ENCODE measurements around the gene TCP11. TPM values are rescaled to one million over a fixed set of nuclear protein-coding genes. Genes with fewer than 3 reads are reported as not detected.

Gene TCP11
- total and polyA plus RNA-seq, 2 donors (not counting 1 experiment from before 2014, with no cell fraction given) = not detected

DNA sequence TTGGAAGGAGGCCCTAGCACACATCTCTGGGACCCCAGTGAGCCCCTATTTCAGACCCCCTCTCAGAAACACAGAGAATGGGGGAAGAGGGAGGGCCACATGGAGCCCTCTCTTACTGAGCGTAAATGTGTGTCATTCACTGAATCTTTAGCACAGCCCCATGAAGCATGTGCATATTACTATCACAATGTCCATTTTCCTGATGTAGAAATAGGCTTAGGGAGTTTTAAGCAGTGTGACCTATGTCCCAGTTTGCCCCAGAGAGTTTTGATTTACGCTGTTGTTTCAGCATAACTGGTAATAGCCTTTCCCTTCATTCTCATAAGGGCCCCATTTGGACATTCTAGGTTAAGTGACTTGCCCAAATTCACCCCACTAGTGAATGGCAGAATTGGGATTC lies 25.0 kb upstream of the TCP11 start:
- no peaks in the 10 kb centered on the region for H3K4me1 ChIP-seq (ENCODE audit: control insufficient read depth in 2 of 2, insufficient read depth in 2 of 2, low read length in 2 of 2)
- no CpG with 5 or more reads among the region's 2 CpGs for WGBS (ENCODE audit: insufficient coverage)
- H3K79me2 ChIP-seq (ENCODE audit: control insufficient read depth, insufficient read depth, low read length) = no peaks in the 10 kb centered on the region
- Mint-ChIP-seq H3K4me3 (no peak overlapping the region), H3K9me3 (ENCODE audit: insufficient read depth) (no peaks in the 10 kb centered on the region), H3K27ac (no peak overlapping the region), H3K27me3 (peaks cover 30% of the 10 kb centered on the region), H3K4me1 (no peaks in the 10 kb centered on the region)
- ChIA-PET POLR2A (no interaction called here), CTCF (no interaction called here)
- ATAC-seq (ENCODE audit: low read depth) = no peak
- intact Hi-C loops (cut with micrococcal nuclease) = no loop called here
- H2AFZ ChIP-seq (ENCODE audit: insufficient read depth, low read depth, low read length, poor library complexity, severe bottlenecking) = no peak overlapping the region
- H4K20me1 ChIP-seq (ENCODE audit: control insufficient read depth, insufficient read depth, low read length, poor library complexity, severe bottlenecking) = no peaks in the 10 kb centered on the region
- H3K9ac ChIP-seq (ENCODE audit: low read length) = no peak overlapping the region
- H3K4me2 ChIP-seq (replicated peaks; ENCODE audit: low read depth, low read length, poor library complexity, severe bottlenecking) = no peak overlapping the region
- H3K27ac ChIP-seq (ENCODE audit: low read length in 2 of 2) = no peak overlapping the region
- H3K4me3 ChIP-seq (ENCODE audit: control extremely low read depth in 1 of 5, extremely low read depth in 1 of 5, insufficient read depth in 1 of 5, low read depth in 2 of 5, low read length in 4 of 5) = no peak overlapping the region
- no peaks in the 10 kb centered on the region for H3K9me3 ChIP-seq (ENCODE audit: control extremely low read depth in 1 of 3, control insufficient read depth in 2 of 3, insufficient read depth in 1 of 3, low read length in 2 of 3)
- H3K27me3 ChIP-seq (replicated peaks in 1 of 4; ENCODE audit: control extremely low read depth in 1 of 4, control insufficient read depth in 3 of 4, insufficient read depth in 4 of 4, low read length in 3 of 4) = peaks cover 0 to 10% (median 1%) of the 10 kb centered on the region in 4 experiments
- H3K36me3 ChIP-seq (replicated peaks in 1 of 2; ENCODE audit: control extremely low read depth in 1 of 2, control insufficient read depth in 1 of 2, extremely low read depth in 1 of 2, insufficient read depth in 2 of 2, low read length in 1 of 2) = no peaks in the 10 kb centered on the region
- DNase-seq = no peak
- TF ChIP-seq, protein P1, sequence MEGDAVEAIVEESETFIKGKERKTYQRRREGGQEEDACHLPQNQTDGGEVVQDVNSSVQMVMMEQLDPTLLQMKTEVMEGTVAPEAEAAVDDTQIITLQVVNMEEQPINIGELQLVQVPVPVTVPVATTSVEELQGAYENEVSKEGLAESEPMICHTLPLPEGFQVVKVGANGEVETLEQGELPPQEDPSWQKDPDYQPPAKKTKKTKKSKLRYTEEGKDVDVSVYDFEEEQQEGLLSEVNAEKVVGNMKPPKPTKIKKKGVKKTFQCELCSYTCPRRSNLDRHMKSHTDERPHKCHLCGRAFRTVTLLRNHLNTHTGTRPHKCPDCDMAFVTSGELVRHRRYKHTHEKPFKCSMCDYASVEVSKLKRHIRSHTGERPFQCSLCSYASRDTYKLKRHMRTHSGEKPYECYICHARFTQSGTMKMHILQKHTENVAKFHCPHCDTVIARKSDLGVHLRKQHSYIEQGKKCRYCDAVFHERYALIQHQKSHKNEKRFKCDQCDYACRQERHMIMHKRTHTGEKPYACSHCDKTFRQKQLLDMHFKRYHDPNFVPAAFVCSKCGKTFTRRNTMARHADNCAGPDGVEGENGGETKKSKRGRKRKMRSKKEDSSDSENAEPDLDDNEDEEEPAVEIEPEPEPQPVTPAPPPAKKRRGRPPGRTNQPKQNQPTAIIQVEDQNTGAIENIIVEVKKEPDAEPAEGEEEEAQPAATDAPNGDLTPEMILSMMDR (IDR thresholded peaks at IDR 0.05) = no peak
- TF ChIP-seq EZH2 (IDR thresholded peaks at IDR 0.05; ENCODE audit: borderline replicate concordance, insufficient read depth, low read depth, low read length, poor library complexity, severe bottlenecking) = no peak

- Histone ChIP-seq H3K4me3 (ENCODE audit: control extremely low read depth in 1 of 5, extremely low read depth in 1 of 5, insufficient read depth in 1 of 5, low read depth in 2 of 5, low read length in 4 of 5) (no peak overlapping the region), H3K79me2 (ENCODE audit: control insufficient read depth, insufficient read depth, low read length) (no peaks in the 10 kb centered on the region), H3K4me2 (replicated peaks; ENCODE audit: low read depth, low read length, poor library complexity, severe bottlenecking) (no peak overlapping the region), H3K27me3 (replicated peaks in 1 of 4; ENCODE audit: control extremely low read depth in 1 of 4, control insufficient read depth in 3 of 4, insufficient read depth in 4 of 4, low read length in 3 of 4) (peaks cover 0 to 10% (median 1%) of the 10 kb centered on the region in 4 experiments), H3K36me3 (replicated peaks in 1 of 2; ENCODE audit: control extremely low read depth in 1 of 2, control insufficient read depth in 1 of 2, extremely low read depth in 1 of 2, insufficient read depth in 2 of 2, low read length in 1 of 2) (no peaks in the 10 kb centered on the region), H2AFZ (ENCODE audit: insufficient read depth, low read depth, low read length, poor library complexity, severe bottlenecking) (no peak overlapping the region), H3K9me3 (ENCODE audit: control extremely low read depth in 1 of 3, control insufficient read depth in 2 of 3, insufficient read depth in 1 of 3, low read length in 2 of 3) (no peaks in the 10 kb centered on the region), H3K9ac (ENCODE audit: low read length) (no peak overlapping the region), H3K27ac (ENCODE audit: low read length in 2 of 2) (no peak overlapping the region), H3K4me1 (ENCODE audit: control insufficient read depth in 2 of 2, insufficient read depth in 2 of 2, low read length in 2 of 2) (no peaks in the 10 kb centered on the region), H4K20me1 (ENCODE audit: control insufficient read depth, insufficient read depth, low read length, poor library complexity, severe bottlenecking) (no peaks in the 10 kb centered on the region)
- Mint-ChIP-seq H3K4me3 (no peak overlapping the region), H3K4me1 (no peaks in the 10 kb centered on the region), H3K9me3 (ENCODE audit: insufficient read depth) (no peaks in the 10 kb centered on the region), H3K27me3 (peaks cover 32% of the 10 kb centered on the region), H3K27ac (no peak overlapping the region)
- intact Hi-C loops (cut with micrococcal nuclease) = no loop called here
- CTCF ChIA-PET = interaction anchor here (0.5 kb wide), 1 partner anchor 9 kb away, joined by 3 read pairs; no protein-coding TSS in a partner anchor
- TF ChIP-seq, protein P1 (IDR thresholded peaks at IDR 0.05) = no peak
- TF ChIP-seq EZH2 (IDR thresholded peaks at IDR 0.05; ENCODE audit: borderline replicate concordance, insufficient read depth, low read depth, low read length, poor library complexity, severe bottlenecking) = no peak
- DNase-seq = no peak
- WGBS (ENCODE audit: insufficient coverage) = 65% methylated on average over 2 of the region's 2 CpGs
- POLR2A ChIA-PET = no interaction called here
- no peak for ATAC-seq (ENCODE audit: low read depth)
Observed at GRCh38 chr6:35165630-35166071, 24.5 kb upstream of the TCP11 start.

All from B cell (primary cell).